Amniotic stem cell (primary cell): ENCODE results near the gene MAPKAPK3.

Experiments
- DNase-seq: peaks from one replicate; lab custom pipeline; 2025; lab: John Stamatoyannopoulos, UW

Gene MAPKAPK3

GRCh38 chr3:50627407-50628051 lies 10.6 kb downstream of the MAPKAPK3 start:
- peak; percentile 19 for DNase-seq

- no peak for DNase-seq
Observed at GRCh38 chr3:50628601-50629000, 11.7 kb downstream of the MAPKAPK3 start.

- no peak for DNase-seq
Observed at GRCh38 chr3:50630394-50630793, 13.4 kb downstream of the MAPKAPK3 start.

DNA sequence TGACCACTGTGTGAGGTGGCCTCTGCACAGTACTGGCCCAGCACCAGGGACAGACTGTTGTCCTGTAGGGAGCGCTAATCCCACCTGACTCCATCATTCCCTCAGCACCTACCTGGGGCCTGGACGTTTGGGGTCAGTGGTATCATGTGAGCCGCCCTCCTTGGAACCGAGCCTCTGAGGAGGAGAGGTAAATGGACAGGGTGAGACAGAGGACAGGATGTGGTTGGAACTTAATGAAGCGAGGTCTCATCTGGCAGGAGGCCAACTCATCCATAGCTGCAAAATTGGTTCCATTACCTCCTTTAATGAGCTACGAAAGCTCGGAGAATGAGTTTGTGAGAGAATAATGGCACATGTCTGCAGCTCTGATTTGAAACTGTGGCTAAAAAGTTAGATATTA lies 13.9 kb downstream of the MAPKAPK3 start:
- no peak for DNase-seq

- no peak for DNase-seq
Observed at GRCh38 chr3:50632450-50632849, 15.5 kb downstream of the MAPKAPK3 start.

- no peak for DNase-seq
Observed at GRCh38 chr3:50633230-50633790, 16.4 kb downstream of the MAPKAPK3 start.

DNA sequence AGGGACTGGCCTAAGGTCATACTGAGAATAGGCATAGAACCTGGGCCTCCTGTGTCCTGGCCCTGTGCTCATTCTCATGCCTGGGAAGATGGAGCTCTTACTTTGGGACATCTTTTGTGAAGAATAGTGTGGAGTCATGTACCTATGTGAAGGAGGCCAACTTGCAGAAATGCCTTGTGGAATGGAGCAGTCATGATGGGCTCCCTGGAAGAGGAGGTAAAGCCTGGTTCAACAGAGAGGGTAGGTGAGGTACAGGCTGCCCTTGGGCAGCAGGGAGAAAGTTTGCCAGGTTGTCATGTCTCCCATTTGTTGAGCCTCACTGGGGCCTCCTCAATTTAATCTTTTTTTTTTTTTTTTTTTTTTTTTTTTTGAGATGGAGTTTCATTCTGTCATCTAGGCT lies 18.1 kb downstream of the MAPKAPK3 start:
- DNase-seq, result no peak

DNA sequence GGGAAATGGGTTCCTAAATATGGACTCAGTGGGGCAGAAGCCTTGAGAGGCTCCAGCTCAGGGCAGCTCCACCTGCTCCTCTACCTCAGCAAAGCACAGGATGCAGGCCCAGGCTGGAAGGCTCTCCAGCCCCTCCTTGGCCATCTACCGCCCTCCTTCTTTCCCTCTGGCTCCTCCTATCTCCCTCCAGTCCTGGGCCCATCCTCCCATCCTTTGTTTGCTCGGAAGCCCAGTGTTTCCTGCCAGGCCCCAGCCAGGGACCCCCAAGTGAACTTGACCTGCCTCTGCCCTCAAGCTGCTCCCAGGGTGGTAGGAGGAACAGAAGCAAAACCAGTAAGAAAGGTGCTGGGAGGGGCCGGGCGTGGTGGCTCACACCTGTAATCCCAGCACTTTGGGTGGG lies 20.1 kb downstream of the MAPKAPK3 start:
- DNase-seq, result no peak

- DNase-seq, result no peak
Observed at GRCh38 chr3:50637945-50638344, 21.0 kb downstream of the MAPKAPK3 start.

DNA sequence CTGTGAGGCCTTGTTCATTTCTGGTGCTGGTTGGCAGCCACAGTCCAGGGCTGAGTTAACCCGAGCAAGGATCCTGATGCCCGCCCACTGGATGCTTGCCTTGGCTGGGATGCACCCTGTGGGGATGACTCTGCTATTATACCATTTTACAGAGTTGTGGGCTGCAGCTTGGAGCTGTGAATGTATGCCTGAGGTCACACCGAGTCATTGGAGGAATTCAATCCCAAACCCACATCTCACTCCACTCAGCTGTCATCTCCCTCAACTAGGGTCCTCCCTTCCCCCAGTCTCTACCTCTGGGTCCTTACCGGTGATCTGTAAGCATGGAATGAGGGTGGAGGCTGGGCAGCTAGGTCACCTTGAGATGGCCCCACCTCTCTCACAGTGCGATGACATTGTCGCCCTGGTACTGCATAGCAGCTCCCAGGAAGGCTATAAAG lies 22.1 kb downstream of the MAPKAPK3 start:
- DNase-seq, result peak; percentile 15

DNA sequence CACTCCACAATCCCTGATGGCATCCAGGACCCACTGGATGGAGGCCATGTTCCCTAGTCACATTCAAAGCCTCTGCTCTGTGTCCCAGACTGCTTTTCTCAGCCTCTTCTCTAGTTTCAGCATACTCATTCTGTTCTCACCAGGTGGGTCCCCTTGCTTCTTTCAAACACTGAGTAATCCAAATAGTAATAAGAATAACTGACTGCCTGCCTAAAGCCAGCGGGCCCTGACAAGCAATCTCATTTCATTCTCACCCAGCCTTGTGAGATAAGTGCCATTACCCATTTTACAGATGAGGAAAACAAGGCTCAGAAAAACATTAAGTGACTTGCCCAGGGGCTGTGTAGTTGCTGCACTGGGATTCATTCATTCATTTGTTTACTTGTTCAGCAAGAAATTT lies 25.4 kb downstream of the MAPKAPK3 start:
- DNase-seq, result no peak

DNA sequence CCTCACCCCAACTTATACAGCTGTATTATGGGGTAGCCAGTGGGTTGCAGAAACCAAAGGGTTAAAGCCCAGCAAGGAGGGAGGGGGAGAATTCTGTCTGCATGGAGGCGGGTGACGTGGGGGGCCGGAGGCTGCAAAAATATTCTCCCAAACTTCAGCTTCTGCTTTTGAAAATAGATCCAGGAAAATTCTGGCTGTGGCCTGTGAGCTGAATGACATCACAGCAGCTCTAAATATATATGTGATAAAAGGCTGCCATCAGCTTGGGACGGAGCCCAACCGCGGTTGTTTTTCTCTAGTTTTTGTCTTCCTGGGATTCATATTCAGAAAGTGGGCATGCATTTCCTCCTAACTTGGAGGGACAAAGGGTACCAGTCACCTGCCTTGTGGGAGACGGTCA lies 27.6 kb downstream of the MAPKAPK3 start:
- no peak for DNase-seq

DNA sequence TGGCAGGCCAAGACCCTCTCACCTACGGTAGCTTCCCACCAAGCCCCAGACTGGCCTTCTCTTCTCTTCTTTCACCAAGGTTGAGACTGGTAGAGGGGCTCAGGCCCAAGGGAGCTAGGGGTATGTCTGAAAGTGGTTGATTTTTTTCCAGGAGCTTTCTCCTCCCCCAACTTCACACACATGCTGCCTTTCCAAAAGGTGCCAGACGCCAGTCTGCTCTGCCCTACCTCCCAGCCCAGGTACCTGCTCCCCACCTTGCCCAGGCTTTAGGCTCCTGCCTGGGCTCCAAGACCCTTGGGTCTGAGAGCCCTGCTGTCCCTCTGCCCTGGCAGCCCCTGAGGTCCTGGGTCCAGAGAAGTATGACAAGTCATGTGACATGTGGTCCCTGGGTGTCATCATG lies 28.4 kb downstream of the MAPKAPK3 start:
- no peak for DNase-seq

GRCh38 chr3:50648313-50648712 lies 31.4 kb downstream of the MAPKAPK3 start:
- DNase-seq, result no peak

- no peak for DNase-seq
Observed at GRCh38 chr3:50648944-50649343, 32.0 kb downstream of the MAPKAPK3 start.

GRCh38 chr3:50649451-50649931 lies 32.5 kb downstream of the MAPKAPK3 start:
- no peak for DNase-seq

DNA sequence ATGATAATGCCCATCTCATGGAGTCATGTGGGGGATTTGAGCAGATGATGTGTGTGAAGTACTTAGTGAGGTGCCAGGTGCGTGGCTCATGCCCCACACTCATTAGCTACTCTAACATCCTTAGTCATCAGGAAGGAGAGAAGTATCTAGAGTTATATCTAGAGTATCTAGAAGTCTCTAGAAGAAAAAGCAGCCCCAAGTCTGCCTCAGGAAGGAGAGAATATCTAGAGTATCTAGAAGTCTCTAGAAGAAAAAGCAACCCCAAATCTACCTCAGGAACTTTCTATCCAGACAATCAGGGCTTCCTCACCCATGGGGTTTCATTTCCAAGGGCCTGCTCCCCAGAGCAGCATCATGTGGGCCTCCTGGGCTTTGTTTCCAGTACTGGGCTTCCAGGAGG lies 33.1 kb downstream of the MAPKAPK3 start:
- DNase-seq, result no peak

- DNase-seq, result no peak
Observed at GRCh38 chr3:50651445-50651844, 34.5 kb downstream of the MAPKAPK3 start.

- DNase-seq, result no peak
Observed at GRCh38 chr3:50651920-50652529, 35.1 kb downstream of the MAPKAPK3 start.

GRCh38 chr3:50652709-50653108 lies 35.8 kb downstream of the MAPKAPK3 start:
- no peak for DNase-seq

DNA sequence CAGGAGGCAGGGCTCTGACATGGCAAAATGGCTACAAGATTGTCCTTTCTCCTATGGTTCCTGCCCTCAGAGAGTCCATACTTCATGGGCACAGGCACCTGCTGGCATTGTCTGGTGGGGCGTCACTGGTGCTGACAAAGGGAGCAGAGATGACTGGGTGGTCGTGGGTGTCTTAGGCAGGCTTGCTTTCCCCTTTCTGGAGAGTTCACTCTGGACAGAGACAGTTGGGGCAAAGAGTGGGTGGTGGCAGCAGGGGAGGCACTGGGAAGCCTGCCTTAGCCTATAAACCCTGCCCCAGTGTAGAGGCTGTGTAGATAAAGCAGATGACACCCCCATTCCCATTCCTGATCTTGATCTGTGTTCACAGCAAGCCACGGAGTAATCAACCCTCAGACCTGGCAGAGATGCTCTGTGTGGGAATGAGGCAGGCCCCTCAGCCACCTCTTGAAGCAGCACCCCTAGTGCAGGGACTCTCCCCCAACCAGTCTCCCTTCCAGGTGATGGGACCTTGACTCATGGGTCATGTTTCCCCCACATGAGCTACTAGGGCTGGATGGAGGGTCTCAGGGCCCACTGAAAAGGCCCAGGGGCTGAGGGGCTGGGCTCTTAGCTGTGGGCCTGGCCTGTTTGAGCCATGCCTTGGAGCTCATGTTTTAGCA lies 37.1 kb downstream of the MAPKAPK3 start:
- DNase-seq, result no peak

DNA sequence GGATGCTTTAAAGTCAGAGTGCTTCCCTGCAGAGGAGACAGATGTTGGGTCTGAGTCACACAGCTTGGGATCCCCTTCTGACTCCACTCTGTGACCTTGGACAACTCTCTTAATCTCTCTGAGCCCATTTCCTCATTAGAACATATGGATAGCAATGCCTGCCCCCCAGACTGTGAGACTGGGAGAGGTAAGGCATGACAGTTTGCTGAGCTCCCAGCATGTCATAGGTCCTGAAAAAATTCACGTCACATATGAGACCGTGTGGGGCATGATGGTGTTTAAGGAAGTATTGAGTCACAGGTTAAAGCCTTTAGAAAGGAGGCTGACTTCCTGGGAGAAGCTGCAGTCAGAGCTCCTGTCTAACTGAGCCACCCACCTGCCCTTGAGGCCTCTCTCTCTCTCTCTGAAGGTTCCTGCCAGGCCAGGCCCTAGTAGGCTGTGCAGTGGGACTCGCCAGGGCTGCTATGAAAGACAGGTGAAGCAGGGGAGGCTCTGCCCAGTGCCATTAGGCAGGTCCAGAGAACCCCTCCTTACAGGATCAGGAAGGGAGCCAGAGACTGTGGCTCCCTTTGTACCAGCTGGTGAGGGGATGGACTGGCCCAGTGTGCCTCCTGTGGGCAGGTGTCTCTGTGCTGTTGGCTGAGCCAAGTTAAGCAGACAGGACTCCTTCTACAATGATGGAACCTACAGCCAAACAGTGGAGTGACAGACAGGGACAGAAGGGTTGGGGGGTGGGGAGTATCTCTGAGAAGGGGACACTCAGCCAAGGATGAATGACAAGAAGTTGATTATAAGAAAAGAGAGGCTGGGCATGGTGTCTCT lies 38.3 kb downstream of the MAPKAPK3 start:
- DNase-seq, result no peak
